Liver (tissue), 9 donors: ENCODE data around the gene MEOX2. TPM values are rescaled to one million over a fixed set of nuclear protein-coding genes. Genes with fewer than 3 reads are reported as not detected.

Source experiments
- DNase-seq: peaks from one replicate; pipeline ENCODE4 v3.0.0-alpha.2; 2017; ENCODE audit warnings: low spot score
- H3K27ac ChIP-seq, 2 donors: one replicate each; pipeline ENCODE4 v1.7.0; 2013; ENCODE audit warnings: inconsistent platforms in 2 of 2, low read length in 2 of 2, control low read depth in 1 of 2, low read depth in 1 of 2, mild to moderate bottlenecking in 1 of 2
- H3K27me3 ChIP-seq, 4 donors: one replicate each; pipeline versions ENCODE4 v1.6.1 to v1.7.0; 2013; ENCODE audit warnings: low read length in 3 of 4, inconsistent platforms in 1 of 4, mild to moderate bottlenecking in 1 of 4, moderate library complexity in 1 of 4; ENCODE audit not compliant: control insufficient read depth in 4 of 4, insufficient read depth in 4 of 4
- H3K36me3 ChIP-seq, 4 donors: one replicate each; pipeline versions ENCODE4 v1.6.1 to v1.7.0; 2013; ENCODE audit warnings: low read length in 3 of 4, mild to moderate bottlenecking in 3 of 4, low read depth in 1 of 4, moderate library complexity in 1 of 4; ENCODE audit not compliant: control insufficient read depth in 4 of 4, insufficient read depth in 3 of 4
- H3K4me1 ChIP-seq, 4 donors: one replicate each; pipeline versions ENCODE4 v1.6.1 to v1.7.0; 2013; ENCODE audit warnings: low read length in 3 of 4, mild to moderate bottlenecking in 3 of 4, moderate library complexity in 1 of 4; ENCODE audit not compliant: control insufficient read depth in 4 of 4, insufficient read depth in 4 of 4
- H3K4me3 ChIP-seq, 3 donors: one replicate each; pipeline versions ENCODE4 v1.6.1 to v1.7.0; 2013; ENCODE audit warnings: low read length in 3 of 3, control low read depth in 1 of 3, low read depth in 1 of 3, mild to moderate bottlenecking in 1 of 3
- H3K9ac ChIP-seq, 2 donors: one replicate each; pipeline ENCODE4 v1.7.0; 2013; ENCODE audit warnings: low read length in 2 of 2, mild to moderate bottlenecking in 2 of 2, moderate library complexity in 2 of 2, control low read depth in 1 of 2, low read depth in 1 of 2
- H3K9me3 ChIP-seq, 4 donors: one replicate each; pipeline versions ENCODE4 v1.6.1 to v1.7.0; 2013; ENCODE audit warnings: low read length in 3 of 4; ENCODE audit not compliant: control insufficient read depth in 4 of 4
- CTCF ChIP-seq: fragments of 150-350 bp; IDR thresholded peaks from 2 replicates; pipeline ENCODE4 v1.5.1; 2017; ENCODE audit warnings: improper control_type of control experiment, low read depth, low read length; ENCODE audit not compliant: missing input control
- FOXA1 ChIP-seq: IDR thresholded peaks from 2 replicates; pipeline ENCODE4 v1.6.1; 2016; ENCODE audit warnings: antibody characterized with exemption
- GABPA ChIP-seq, 2 donors: IDR thresholded peaks in 1 of 2; conservative IDR thresholded peaks in 1 of 2; 2 replicates each; pipeline ENCODE4 v1.6.1; 2016; ENCODE audit warnings: antibody characterized with exemption in 2 of 2, mild to moderate bottlenecking in 1 of 2, moderate library complexity in 1 of 2
- HNF4A ChIP-seq, 2 donors: conservative IDR thresholded peaks; 2 replicates each; pipeline ENCODE4 v1.6.1; 2016; ENCODE audit warnings: antibody characterized with exemption in 2 of 2, mild to moderate bottlenecking in 2 of 2
- HNF4G ChIP-seq: IDR thresholded peaks from 2 replicates; pipeline ENCODE4 v1.6.1; 2016; ENCODE audit warnings: antibody characterized with exemption
- JUND ChIP-seq, 2 donors: IDR thresholded peaks; 2 replicates each; pipeline ENCODE4 v1.6.1; 2016; ENCODE audit warnings: antibody characterized with exemption in 2 of 2
- MAX ChIP-seq: IDR thresholded peaks from 2 replicates; pipeline ENCODE4 v1.6.1; 2016; ENCODE audit warnings: antibody characterized with exemption
- RAD21 ChIP-seq, 2 donors: IDR thresholded peaks; 2 replicates each; pipeline ENCODE4 v1.6.1; 2016; ENCODE audit warnings: antibody characterized with exemption in 2 of 2, mild to moderate bottlenecking in 2 of 2
- REST ChIP-seq: IDR thresholded peaks from 2 replicates; pipeline ENCODE4 v1.6.1; 2016; ENCODE audit warnings: antibody characterized with exemption, mild to moderate bottlenecking
- RXRA ChIP-seq, 2 donors: IDR thresholded peaks; 2 replicates each; pipeline ENCODE4 v1.6.1; 2017 to 2018; ENCODE audit warnings: antibody characterized with exemption in 2 of 2, mild to moderate bottlenecking in 1 of 2
- TAF1 ChIP-seq: conservative IDR thresholded peaks from 2 replicates; pipeline ENCODE4 v1.6.1; 2016; ENCODE audit warnings: antibody characterized with exemption, mild to moderate bottlenecking
- YY1 ChIP-seq: IDR thresholded peaks from 2 replicates; pipeline ENCODE4 v1.6.1; 2016; ENCODE audit warnings: antibody characterized with exemption, mild to moderate bottlenecking
- ZBTB33 ChIP-seq: IDR thresholded peaks from 2 replicates; pipeline ENCODE4 v1.6.1; 2016; ENCODE audit warnings: antibody characterized with exemption
- WGBS: extraction: QIAGEN DNeasy Blood & Tissue Kit; methylation state at CpG from one replicate; pipeline ENCODE4 v1.1.7; 2013; 5-methylcytosine and 5-hydroxymethylcytosine counted together
- polyA plus RNA-seq, 2 donors: library from polyadenylated mRNA; stranded (reverse) in 1 of 2; unstranded in 1 of 2; fragments of 200-250 nt in 1 of 2; fragments of >200 nt in 1 of 2; fragmentation: Nextera tagmentation in 1 of 2; extraction: Ambion mirVana in 1 of 2; gene quantifications; one replicate each; pipeline versions ENCODE4 v1.2.1 to v1.2.3, GENCODE V29; 2013 to 2015
- total RNA-seq, 2 donors: library from RNA; depleted of rRNA; stranded (reverse); fragments of >200 nt; gene quantifications; one replicate each; pipeline ENCODE4 v1.2.3, GENCODE V29; 2014
- donor health status: healthy.
- donor health status: healthy.
- donor health status: healthy.
- donor health status: healthy.
- donor health status: healthy.

MEOX2 gene
- total and polyA plus RNA-seq, 4 donors: 0.32 to 0.70 (median 0.47) TPM

GRCh38 chr7:15687546-15688278, 1.2 kb upstream of the MEOX2 start:
- Histone ChIP-seq H3K36me3 (no peaks in the 10 kb centered on the region), H3K4me1 (peaks cover 5 to 30% (median 21%) of the 10 kb centered on the region in 4 donors), H3K9ac (no peak overlapping the region), H3K4me3 (peak overlapping the region in 2 of 3 donors; percentile 63 to 75), H3K27ac (no peak overlapping the region), H3K27me3 (no peaks in the 10 kb centered on the region), H3K9me3 (no peaks in the 10 kb centered on the region)
- WGBS: 23% methylated on average over 21 of the region's 21 CpGs
- peak; percentile 35 for DNase-seq
- no peak for TF ChIP-seq ZBTB33
- TF ChIP-seq YY1: no peak
- TF ChIP-seq RXRA (IDR thresholded peaks at IDR 0.05): no peak
- no peak for TF ChIP-seq HNF4G
- TF ChIP-seq TAF1: no peak

- WGBS: 5% methylated on average over 30 of the region's 30 CpGs
- Histone ChIP-seq H3K9me3 (no peaks in the 10 kb centered on the region), H3K27me3 (no peaks in the 10 kb centered on the region), H3K9ac (no peak overlapping the region), H3K27ac (no peak overlapping the region), H3K36me3 (no peaks in the 10 kb centered on the region), H3K4me1 (peaks cover 5 to 30% (median 21%) of the 10 kb centered on the region in 4 donors), H3K4me3 (peak overlapping the region; percentile 57 to 75 (median 63))
- DNase-seq: no peak
- TF ChIP-seq GABPA (IDR thresholded peaks at IDR 0.05 in 1 of 2, conservative IDR thresholded peaks at IDR 0.05 in 1 of 2): no peak
These were observed 568 bp upstream of the MEOX2 start for GRCh38 chr7:15686957-15687545.

GRCh38 chr7:15685358-15686294, 857 bp downstream of the MEOX2 start:
- TF ChIP-seq HNF4A (conservative IDR thresholded peaks at IDR 0.05) (peak; percentile 33 to 57), YY1 (no peak), REST (peak; percentile 6), JUND (IDR thresholded peaks at IDR 0.05) (no peak), MAX (peak; percentile 46), RAD21 (IDR thresholded peaks at IDR 0.05) (peak in 1 of 2 donors; percentile 3), RXRA (IDR thresholded peaks at IDR 0.05) (peak in 1 of 2 donors; percentile 40), CTCF (no peak), FOXA1 (no peak)
- peaks cover 5 to 30% (median 21%) of the 10 kb centered on the region in 4 donors for H3K4me1 ChIP-seq
- no peaks in the 10 kb centered on the region for H3K9me3 ChIP-seq
- peak overlapping the region; percentile 51 to 58 for H3K27ac ChIP-seq
- no peak for DNase-seq
- no peak overlapping the region for H3K9ac ChIP-seq
- H3K36me3 ChIP-seq: no peaks in the 10 kb centered on the region
- H3K27me3 ChIP-seq: no peaks in the 10 kb centered on the region
- H3K4me3 ChIP-seq: peak overlapping the region; percentile 57 to 75 (median 63)
- 3% methylated on average over 54 of the region's 54 CpGs for WGBS
